Activated T-cell treated with anti-CD3 and anti-CD28 coated beads for 24 hours (primary cell): ENCODE measurements around the gene ATAD1.
"Not testable (repeated sequence)": the region's sequence is repeated elsewhere in the genome, so short reads cannot be mapped to it uniquely, and the experiment has no call there.

Experiments
- DNase-seq: peaks from one replicate; pipeline ENCODE4 v3.0.0-alpha.2; 2020; ENCODE audit warnings: low read depth

ATAD1 gene

GRCh38 chr10:87846023-87846422 is 28.0 kb upstream of the ATAD1 start:
- DNase-seq, result no peak

GRCh38 chr10:87845624-87845998 is 27.6 kb upstream of the ATAD1 start:
- no peak for DNase-seq

- DNase-seq, result no peak
These were observed 27.0 kb upstream of the ATAD1 start for GRCh38 chr10:87844837-87845623.

- DNase-seq, result no peak
These were observed 25.7 kb upstream of the ATAD1 start for GRCh38 chr10:87843714-87844113.

- no peak for DNase-seq
These were observed 24.9 kb upstream of the ATAD1 start for GRCh38 chr10:87842776-87843497.

- DNase-seq, result no peak
These were observed 24.2 kb upstream of the ATAD1 start for GRCh38 chr10:87842220-87842641.

- DNase-seq, result no peak
These were observed 23.2 kb upstream of the ATAD1 start for GRCh38 chr10:87841186-87841585.

GRCh38 chr10:87838650-87839049 is 20.6 kb upstream of the ATAD1 start:
- DNase-seq, result no peak

DNA sequence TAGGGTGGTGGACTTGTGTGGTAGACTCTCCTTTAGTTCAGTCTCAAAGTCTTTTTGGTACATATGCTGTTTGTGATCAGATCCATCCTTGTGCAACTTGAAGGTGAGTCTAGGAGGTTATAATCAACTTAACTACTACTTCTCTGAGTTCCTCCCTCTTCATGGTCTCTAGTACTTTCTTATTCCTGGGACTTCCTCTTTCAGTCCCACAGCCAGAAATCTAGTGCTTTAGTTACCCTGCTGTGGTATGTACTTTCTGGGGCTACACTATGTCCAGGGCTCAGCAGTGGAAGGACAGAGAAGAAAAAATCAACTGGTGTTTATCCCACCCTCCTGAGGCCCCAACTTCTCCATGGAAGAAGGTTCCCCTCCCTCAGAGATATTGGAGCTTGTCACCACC is 19.4 kb upstream of the ATAD1 start:
- DNase-seq, result no peak

DNA sequence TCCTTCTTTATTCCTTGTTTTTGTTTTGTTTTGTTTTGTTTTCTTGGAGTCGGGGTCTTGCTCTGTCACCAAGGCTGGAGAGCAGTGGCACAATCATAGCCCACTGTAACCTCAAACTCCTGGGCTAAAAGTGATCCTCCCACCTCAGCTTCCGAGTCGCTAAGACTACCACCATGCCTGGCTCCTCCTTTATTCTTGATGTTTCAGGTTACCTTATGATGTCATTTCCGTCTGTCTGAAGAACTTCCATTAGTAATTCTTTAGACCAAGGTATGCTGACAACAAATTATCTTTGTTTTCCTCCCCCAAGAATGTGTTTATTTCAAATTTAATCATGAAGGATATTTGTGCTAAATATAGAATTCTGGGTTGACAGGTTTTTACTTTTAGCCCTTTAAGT is 18.1 kb upstream of the ATAD1 start:
- no peak for DNase-seq

DNA sequence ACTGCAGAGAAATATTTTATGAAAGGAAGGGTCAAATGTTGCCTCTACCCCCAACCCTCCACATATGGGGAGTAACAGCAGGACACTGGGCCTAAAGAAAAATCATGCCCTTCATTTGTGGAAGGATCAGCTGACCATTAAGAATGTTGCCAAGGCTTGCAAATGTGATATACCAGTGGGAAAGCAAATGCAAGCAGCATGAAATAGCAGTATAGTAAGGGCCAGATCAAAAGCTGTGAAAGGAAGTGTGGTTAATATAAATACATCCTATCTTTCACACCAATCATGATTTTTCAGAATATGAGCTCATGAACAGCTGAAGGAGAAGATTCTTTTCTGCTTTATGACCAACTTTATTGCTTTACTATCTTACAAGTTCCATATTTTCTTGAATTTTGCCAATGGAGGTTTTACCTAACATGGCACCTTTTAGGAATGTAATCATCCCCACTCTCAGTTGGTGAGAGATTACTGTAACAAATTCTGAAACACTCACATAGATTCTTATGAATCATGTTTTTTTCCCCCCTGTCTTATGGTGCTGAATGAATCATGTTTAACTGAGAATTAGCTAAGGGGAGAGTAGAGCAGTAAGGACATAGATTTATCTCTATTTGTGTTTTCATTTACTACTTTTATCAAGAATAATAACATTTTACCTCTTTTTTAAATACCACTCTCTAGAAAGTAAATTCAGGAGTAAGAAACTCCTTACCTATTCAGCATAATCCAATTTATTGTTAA is 12.1 kb upstream of the ATAD1 start:
- no peak for DNase-seq

- not testable (repeated sequence) for DNase-seq
These were observed 11.0 kb upstream of the ATAD1 start for GRCh38 chr10:87829051-87829450.

GRCh38 chr10:87827681-87828080 is 9.7 kb upstream of the ATAD1 start:
- no peak for DNase-seq

DNA sequence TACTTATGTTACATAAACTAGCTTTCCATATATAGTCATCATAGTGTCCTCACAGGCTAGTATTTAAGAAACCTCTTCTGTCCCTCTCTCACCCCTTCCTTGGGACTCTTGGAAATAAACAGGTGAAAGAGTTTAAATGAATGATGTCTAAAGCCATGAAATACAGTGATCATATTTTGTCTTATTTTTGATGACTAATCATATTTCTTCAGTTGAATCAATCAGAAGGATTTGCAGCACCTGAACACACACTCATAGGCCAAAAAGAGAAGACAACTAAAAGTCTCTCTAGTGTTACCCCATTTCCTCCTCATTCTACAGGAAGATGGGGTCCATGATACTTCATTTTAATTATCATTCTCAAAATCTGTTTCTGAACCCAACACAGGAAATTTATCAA is 8.6 kb upstream of the ATAD1 start:
- DNase-seq, result no peak

GRCh38 chr10:87819289-87819585 is 1.2 kb upstream of the ATAD1 start:
- no peak for DNase-seq

DNA sequence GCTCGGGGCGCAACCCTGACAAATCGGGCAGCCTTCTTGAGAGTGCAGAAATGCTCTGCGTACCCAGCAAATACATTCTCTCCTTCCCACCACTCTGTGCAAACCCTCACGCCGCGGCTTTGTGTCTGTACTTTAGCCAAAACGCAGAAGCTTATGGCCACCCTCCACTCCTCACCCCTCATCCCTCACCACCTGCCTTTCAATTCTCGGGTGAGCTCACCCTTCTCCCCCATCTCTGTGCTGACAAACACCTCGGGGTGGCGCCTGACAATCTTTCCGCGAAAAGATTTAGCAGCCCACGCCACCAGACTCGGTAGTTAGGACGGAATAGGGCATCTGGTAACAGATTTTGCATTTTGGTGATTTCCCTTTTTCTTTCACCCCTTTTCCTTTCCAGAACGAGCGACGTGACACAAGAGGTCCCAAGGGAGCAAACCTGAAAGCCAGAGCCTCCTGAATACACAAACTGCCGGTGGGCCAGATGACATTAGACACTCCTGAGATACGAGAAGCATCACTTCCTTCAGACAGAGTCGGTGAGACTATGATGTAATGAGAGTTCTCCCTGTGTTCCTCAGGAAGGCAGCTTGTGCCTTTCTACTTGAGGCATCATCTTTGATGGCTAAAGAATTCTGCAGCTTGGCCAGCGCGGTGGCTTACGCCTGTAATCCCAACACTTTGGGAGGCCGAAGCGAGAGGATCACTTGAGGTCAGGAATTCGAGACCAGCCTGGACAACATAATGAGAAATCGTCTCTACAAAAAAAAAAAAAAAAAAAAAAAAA is 671 bp upstream of the ATAD1 start:
- DNase-seq, result peak; percentile 57

DNA sequence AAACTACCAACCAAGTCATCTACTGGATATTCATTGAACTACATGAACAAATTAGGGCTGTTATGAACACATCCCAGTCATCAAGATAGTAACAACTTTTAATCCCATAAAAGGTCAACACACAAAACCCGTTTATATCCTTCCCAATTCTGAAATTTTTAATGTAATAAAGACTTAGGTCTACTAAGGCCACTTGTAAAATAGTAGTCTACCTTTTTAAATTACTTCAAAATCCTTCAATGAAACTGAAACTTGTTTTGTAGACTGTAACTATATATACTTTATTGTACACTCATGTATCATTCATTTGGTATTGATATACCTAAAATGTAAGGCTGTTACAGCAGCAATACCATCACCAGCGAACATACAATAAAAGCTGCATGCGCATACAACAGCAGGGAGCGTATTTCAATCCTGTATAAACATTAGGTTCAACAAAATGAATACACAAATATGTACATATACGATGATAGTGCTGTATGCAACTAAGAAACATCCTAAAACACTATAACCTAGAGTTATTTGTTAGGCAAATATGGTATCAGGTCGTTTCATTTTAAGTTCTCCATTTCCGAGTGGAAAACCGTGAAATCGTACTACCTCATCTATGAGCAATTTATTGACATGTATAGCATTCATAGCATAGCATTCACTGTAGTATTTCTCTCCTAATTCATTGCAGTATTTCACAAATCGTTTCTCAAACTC is 973 bp downstream of the ATAD1 start:
- no peak for DNase-seq

GRCh38 chr10:87816163-87816897 is 1.7 kb downstream of the ATAD1 start:
- DNase-seq, result no peak

DNA sequence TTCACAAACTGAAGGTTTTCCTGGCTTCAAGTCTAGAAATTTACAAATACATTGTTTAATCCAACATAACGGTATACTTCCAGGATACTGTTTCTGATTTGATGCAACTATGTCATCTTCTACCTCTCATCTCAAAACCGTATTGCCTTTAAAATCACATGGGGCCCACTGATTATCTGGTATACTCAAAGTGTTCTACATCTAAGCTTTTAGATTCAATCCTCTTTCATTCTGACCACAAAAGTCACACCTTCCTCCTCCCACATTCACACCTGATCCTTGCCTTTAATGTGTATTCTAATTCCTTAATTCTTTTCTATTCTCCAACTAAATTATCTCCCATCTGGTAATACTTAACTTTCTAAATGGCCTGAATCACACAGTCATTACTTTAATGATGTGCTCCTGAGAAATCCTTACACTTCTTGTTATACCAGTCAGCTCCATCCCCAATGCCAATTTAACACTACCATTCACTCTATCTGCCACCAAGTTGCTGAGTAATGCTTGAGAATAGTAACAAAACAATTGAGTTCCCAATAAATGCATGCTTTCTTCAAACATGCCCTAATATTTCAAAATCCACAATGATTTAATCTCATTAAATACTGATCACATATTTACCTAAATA is 13.0 kb downstream of the ATAD1 start:
- no peak for DNase-seq

DNA sequence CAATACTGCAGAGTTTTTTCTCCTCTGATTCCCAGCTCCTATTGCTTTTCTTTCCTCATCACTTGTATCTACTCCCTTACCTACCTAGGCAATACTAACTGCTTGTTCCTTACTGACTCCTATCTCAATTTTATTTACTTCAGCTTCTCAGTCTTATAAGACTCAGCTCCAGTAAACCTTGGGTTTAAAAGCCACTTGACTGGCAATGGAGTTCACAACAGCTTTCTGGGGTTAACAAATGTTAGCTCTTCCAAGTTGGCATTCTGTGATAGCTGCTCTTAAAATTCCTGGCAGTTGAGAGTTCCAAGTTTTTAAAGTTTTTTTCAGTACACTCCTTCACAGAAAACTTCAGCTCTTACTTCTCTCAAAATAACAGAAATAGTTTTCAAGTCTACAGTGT is 14.2 kb downstream of the ATAD1 start:
- DNase-seq, result no peak

DNA sequence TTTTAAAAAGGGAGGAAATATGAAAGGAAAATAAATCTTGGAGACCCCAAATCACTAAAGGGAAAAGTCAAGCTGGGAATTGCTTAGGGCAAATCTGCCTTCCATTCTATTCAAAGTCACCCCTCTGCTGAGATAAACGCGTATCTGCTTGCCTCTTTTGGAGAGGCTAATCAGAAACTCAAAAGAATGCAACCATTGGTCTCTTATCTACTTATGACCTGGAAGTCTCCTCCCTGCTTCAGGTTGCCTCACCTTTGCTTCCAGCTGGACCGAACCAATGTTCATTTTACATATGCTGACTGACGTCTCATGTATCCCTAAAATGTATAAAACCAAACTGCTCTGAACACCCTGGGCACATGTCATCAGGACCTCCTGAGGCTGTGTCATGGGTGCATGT is 14.7 kb downstream of the ATAD1 start:
- DNase-seq, result no peak
